IPS-NIHi7 (cell line): ENCODE data around the gene DNAH17.

Experiments
- DNase-seq: peaks from one replicate; pipeline ENCODE4 v3.0.0; 2012; ENCODE audit warnings: mixed read lengths; ENCODE audit errors: extremely low spot score

Gene DNAH17

DNA sequence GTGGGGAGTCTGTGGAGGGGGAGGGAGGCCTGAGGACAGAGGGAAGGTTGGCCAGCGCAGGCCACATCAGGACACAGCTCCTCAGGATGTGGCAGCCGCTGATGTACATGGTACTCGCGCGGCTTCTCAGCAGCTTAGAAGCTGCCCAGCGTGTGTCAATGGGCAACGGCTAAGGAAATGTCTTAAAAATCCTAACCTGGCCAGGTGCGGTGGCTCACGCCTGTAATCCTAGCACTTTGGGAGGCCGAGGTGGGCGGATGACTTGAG, 145.6 kb downstream of the DNAH17 start:
- no peak for DNase-seq

DNA sequence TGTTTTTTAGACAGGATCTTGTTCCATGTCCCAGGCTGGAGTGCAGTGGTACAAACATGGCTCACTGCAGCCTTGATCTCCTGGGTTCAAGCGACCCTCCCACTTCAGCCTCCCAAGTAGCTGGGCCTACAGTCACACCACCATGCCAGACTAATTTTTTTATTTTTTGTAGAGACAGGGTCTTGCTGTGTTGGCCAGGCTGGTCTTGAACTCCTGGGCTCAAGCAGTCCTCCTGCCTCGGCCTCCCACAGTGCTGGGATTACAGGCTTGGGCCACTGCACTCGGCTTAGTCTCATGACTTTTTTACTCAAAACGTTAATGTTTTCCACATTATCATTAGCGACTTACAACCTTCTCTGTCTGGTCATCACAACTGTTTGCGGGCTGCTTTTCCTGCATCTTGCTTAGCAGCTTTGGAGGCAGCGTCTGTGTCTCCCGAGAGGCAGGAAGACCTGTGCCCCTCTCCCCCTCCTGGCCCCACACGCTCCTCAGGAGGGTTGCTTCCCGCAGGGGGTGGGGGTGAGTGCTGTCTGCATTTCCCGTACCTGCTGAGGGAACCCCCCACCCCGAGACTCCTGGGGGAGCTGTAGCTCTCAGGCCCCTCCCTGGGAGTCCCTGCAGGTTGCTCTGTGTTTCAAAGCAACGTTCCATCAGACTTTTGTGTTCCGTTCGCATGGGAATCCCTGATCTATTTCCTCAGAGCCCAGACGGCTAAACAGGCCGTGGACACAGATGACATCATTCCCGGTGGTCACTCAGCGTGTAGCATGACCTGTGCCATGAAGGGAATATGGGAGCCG, 146.1 kb downstream of the DNAH17 start:
- DNase-seq: no peak

DNA sequence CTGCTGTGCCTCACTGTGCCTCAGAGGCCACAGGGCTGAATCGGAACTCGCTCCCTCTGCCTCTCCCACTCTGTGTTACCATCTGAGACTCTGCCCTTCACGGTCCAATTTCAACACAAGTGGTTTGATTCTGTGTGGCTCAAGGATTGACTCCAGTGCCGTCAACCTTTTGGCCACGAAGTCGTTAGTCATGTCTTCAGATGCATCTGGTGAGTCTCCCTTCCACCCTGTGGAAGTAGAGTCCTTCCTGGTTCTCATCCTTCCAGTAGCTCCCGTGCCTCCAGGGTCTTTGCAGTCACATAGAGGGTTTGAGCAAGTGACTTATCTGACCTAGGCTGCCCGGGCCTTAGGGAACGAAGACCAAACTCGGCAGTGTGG, 147.6 kb downstream of the DNAH17 start:
- DNase-seq: no peak

DNA sequence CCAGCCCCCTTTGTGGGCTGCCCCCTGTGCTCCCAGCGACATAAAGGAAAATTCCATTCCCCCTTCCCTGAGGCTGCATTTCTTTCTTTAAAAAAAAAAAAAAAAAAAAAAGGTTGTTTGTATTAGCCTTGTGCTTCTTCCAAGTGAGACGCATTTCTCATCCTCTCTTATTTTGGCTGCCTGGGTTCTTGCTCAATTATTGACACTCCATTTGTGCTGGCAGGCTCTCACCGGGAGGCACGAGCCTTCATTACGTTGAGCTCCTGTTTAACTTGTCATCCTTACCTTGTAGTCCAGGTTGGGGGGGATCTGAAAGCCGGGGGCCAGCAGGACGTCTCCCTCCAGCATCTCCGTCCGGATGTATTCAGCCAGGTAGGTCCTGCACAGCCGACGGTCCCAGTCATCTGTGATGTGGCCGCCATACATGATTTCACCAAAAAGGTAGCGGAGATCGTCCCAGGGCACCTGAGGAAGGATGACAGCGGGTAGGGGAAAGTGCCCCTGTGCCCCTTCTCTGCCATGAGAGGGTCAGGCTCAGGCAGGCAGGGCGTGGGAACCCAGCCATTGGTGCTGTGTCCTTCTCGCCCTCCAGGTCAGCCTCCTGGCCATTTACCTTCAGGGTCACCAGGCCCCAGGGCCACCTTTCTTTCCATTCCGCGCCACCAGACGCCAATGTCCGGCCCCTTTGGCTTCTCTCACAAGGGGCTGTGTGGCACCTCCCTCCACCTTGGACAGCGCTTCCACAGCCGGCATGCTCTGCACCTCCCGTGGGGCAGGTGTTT, 148.2 kb downstream of the DNAH17 start:
- DNase-seq: no peak

DNA sequence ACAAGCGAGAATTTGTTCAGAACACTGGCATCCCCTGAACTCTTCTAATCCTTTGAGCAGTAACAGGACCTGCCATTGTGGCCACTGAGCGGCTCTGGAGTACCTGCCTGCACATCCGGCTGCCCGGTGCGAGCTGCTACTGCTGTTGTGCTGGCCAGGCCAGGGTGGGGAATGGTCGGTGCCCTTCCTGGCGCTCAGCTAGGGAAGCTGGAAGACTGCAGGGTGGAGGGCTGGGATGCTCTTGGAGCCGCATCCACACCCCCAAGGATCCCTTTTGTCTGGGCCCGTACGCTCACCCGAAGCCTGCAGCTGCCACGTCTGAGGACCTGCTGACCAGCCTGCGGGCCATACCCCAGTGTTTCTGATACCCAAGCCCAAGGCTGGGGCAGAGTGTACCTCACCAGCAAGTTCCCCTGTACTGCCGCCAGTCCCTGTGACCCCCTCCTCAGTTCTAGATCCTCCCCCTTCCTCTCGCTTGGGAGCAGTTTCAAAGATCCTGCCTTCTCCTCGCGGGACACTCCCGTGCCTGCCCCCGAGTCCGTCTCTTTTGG, 149.1 kb downstream of the DNAH17 start:
- no peak for DNase-seq

DNA sequence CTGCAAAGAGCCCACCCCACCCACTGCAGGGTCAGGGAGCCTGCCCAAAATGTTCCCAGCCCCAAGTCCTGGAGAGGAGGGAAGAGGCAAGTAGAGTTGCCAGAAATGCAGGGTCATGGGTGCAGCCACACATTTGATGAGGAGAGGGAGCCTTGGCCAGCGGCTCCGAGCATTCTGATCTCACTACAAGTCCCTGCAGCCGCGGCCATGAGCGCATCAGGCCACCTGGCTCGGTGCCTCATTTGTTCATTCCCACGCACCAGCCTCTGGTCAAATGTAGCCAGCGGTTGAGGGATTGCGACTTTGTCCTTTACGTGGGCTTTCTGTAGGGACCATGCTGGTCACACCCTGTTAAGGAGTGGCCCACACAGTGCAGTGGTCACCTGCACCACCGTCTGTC, 150.1 kb downstream of the DNAH17 start:
- no peak for DNase-seq

DNA sequence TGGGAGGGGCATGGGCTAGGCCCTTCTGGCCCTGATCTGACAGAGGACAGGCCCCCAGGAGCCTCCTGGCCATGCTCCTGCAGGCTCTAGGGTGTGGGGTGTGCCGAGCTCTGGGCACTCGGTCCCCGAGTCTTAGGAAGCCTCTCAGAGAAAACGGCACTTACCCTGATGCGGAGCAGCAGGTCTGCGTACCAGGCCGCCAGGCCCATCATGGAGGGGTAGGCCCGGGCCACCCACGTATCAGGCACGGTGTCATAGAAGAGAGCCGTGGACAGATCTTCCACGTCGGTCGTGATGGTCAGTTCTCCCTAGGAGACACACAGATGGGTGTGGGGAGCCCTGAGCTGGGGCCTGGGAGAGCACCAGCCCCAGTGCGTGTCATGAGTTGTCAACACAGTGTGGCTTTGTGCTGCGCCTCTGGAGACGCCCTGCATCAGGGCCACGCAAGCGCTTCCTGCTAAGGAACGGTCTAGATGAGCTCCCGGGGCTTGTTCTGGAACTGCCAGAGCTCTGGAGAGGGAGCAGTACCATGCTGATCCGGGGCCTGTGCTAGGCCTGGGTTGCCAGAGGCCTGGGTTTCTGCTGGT, 150.8 kb downstream of the DNAH17 start:
- no peak for DNase-seq

DNA sequence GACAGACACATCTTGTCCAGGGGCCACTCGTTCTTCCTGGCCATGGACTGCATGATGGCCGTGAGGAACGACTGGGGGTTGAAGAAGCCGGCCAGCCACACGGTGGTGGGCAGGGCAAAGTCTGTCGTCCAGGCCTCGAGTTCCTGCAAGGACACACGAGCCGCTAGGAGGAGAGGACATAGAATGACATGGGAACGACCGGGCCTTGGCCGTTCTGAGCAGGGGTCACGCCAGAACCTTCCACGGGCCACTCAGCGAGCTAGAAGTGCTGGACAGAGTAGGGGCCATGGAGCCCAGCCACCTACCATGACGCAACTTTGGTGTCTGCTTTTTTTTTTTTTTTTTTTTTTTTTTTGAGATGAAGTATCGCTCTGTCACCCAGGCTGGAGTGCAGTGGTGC, 151.8 kb downstream of the DNAH17 start:
- no peak for DNase-seq

DNA sequence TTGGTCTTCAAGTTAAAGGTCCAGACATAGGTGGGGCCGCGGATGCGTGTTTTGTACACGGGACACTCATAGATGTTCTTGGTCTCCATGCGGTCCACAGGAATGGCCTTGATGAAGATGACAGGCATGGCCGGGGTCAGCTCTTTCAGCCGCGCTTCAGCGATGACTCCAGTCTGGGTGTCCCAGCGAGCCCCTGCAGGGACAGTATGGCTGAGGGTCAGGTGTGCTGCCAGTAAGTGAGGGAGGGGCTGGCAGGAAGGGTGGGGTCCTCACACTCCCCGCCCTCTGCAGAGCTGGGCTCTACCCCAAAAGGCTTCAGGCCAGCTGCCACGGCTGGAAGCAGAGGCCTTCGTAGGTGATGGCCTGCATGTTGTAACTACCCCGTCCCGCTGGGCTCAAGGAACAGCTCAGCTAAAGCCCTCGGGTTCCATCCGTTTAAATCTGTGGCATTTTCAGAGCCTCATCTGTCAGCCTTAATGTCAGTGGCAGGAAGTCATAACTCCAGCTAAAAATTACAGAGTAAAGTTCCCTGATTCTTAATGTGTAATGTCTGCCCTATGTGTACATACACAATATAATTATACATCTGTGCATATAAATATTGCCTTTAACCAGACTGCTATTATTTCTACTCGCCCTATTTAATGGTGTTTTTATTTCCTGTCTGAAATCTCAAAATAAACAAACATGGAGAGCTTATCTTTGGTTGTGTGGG, 153.1 kb downstream of the DNAH17 start:
- no peak for DNase-seq

DNA sequence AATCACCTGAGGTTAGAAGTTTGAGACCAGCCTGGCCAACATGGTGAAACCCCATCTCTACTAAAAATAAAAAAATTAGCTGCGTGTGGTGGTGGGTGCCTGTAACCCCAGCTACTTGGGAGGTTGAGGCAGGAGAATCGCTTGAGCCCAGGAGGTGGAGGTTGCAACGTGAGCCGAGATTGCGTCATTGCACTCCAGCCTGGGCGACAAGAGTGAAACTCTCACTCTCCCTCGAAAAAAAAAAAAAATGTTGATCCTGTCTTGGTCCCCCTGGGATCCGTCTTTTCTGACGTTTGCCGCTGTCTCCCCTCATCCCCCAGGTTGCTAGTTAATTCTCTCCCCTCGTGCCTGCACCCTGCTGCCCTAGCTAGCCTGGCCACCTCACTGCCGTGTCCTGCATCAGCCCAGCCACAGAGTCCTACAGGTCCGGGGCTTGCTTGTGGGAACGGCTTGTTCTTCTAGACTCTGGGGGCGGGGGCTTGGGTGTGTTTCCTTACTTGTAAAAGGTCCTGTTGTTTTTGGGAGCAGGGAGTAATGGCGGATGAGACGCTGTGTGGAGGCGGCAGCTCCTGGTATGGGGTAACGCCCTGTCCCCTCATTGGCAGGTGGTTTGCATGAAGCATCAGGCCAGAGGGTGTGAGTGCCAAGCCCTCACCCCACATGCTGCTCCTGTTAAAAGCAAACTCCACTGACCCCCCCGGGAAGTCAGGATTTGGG, 154.2 kb downstream of the DNAH17 start:
- DNase-seq: no peak

DNA sequence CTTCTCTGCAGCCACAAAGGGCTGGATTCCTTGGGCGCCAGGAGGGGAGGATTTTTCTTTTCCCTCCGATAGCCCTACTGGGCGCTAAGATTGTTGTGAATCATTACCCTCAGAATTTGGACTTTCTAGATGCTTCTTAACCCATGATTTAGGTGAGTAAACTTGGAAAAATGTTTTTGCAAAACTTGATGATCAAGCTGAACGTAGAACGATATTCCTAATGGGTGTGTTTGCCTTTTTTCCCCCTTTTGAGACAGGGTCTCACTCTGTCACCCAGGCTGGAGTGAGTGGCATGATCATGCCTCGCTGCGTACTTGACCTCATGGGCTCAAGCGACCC, 155.0 kb downstream of the DNAH17 start:
- no peak for DNase-seq

DNA sequence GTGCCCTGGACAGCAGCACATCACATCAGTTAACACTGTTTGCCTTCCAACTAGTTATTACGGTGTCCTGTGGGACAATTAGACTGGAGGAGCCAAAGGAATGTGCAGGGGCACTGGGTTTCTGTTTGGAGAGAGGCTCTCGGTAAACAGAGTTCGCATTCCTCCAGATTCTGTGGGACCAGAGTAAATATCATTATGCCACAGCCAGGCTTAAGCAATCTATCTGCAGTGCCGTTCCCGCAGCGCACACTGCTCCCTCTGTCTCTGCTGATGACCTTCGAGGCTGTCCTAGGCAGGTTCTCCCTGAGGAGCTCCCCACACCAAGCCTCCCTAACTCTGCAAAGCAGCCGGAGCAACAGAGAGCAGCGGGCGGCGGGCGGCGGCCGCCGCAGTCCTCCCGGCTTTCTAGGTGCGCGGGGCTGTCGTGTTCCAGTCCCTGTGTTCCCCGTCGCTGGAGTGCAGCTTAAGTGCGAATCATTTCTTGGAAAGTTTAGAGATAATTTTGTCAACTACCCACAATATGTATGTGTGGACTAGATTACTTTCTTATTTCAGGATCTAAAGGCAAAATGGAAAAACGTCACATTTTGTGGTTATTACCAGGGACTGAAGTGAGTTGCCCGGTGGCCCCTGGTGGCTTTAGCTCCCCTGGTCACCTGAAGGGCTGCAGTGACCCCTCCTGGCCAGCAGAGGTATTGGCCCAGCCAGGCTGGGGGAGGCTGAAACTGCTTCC, 155.5 kb downstream of the DNAH17 start:
- DNase-seq: peak; percentile 94

DNA sequence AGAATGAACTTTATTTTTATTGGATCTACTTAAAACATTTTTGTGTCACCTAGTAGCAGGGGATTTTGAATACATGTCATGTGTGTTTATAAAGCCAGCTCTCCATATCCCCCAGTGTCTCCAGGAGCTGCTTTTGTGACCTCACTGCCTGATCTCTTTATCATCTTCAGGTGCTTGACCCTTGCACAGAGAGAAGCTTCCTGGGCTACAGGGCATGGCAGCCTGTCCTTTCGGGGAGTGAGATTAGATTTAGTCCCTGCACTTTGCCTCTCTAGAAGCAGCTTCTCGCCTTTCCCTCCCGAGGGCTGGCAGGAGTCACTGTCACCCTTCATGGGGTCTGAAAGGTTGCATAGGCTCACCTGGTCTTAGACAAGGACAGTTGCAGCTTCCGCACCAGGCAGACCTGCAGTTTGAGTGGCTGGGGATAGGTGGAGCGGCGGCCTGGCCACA, 156.1 kb downstream of the DNAH17 start:
- no peak for DNase-seq

DNA sequence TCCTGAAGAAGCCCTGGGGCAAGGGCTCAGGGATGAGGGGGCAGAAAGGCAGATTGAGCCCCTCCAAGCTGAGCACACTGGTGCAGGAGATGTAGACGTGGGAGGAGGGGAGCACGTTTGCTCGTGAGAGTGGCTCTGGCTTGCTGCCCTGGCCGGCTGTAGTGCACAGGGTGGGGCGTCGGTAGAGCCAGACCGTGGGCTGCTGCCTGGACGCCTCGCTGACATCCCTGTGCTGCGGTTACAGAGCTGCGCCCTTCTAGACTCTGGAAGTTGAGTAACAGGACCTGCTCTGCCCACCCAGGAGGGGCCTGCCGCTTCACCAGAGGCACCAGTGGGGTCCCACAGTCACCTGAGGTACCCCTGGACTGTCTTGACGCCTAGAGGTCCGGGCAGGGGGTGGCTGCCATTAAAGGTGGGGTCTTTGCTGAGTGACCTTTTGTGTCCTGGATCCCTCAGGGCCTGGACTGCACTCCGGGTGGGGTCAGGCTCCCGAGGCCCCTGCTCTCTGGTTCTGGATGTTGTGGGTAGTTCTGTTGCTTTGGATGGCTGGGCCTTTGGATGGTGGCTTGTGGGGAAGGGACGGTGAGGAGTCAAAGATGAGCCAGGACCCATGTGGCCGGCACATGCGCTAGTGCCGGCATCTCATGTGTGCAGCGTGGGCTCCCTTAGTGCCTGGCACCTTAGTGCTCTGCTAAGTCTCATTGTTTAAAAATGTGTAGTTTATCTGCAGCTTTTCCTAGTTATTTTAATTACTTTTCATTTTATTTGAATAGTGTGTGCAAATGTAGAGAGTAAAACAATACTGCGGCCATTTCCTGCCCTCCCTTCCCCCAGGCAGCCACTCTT, 157.0 kb downstream of the DNAH17 start:
- no peak for DNase-seq

DNA sequence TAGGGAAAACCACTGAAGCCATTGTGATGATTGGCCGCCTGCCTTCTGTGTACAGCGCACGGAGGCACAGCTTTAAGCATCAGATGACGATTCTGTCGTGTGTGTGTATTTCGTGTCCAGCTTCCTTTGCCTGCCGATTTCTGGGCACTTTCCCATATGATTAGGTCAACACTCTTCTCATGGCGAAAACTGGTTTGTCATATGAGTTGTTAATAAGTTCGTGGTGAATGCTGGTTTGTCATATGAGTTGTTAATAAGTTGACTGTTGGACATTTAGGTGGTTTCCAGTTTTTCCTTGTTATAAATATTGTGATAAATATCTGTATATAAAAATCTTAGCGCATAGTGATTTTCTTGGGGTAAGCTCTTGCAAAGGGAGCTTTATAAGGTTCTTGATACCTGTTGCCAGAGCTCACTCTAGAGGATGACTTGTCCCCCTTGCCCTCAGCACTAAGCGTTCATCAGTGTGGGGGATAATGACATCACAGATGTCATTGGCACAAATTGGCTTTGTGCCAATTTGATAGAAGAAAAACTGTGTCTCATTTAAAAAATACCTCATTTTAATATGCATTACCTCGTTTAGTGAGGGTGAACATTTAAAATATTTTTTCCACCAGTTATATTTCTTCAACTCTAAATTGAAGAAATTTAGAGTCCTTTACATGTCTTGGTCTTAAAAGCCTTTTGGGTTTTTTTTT, 158.7 kb downstream of the DNAH17 start:
- no peak for DNase-seq

DNA sequence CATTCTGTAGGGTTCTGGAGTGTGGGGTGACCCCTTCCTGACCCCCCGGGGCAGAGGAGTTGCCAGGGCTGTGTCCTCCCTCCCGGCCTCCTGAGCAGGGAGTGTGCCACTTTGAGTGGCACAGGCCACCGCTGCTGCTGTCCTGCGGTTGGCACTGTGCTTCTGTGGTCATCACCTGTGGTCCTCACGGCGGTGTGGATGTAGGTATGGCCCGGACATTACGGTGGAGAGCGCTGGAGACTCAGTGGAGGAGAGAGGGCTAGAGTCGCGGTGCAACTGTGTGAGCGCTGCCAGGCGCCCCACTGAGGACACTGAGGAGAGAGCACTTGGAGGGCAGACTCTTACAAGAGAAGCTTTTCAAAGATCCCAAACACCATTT, 159.7 kb downstream of the DNAH17 start:
- DNase-seq: no peak

DNA sequence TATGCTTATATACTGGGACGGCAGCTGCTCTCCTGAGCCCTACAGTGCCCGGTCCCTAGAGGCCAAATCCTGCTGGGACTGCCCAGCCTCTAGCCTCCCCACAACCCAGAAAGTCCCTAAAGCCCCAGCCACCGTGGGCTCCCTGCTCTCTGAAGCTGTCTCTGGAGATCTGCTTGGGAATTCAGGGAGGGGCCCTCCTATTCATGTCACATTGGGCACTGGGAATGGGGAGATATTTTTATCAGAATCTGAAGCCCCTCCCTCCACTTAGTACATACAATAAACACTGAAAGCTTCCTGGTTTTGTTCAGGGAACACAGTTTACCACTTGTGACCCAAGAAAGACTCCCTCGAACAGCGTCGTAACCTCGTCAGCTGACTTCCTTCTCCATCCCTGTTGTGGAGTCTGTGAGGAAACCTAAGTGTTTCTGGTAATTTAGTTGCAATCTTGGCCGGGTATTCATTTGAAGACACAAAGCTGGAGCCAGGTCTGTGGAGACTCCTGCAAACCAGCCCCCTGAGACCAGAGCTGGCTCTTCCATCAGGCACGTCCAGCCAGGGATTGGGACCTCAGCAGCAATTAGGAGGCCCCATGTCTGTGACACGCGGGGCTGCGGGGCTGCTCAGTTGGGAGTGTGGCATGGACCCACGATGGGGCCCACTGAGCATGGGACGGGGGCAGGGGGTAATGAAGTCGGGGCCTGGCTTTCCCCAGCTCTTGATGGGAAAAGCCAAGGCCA, 160.2 kb downstream of the DNAH17 start:
- DNase-seq: no peak

DNA sequence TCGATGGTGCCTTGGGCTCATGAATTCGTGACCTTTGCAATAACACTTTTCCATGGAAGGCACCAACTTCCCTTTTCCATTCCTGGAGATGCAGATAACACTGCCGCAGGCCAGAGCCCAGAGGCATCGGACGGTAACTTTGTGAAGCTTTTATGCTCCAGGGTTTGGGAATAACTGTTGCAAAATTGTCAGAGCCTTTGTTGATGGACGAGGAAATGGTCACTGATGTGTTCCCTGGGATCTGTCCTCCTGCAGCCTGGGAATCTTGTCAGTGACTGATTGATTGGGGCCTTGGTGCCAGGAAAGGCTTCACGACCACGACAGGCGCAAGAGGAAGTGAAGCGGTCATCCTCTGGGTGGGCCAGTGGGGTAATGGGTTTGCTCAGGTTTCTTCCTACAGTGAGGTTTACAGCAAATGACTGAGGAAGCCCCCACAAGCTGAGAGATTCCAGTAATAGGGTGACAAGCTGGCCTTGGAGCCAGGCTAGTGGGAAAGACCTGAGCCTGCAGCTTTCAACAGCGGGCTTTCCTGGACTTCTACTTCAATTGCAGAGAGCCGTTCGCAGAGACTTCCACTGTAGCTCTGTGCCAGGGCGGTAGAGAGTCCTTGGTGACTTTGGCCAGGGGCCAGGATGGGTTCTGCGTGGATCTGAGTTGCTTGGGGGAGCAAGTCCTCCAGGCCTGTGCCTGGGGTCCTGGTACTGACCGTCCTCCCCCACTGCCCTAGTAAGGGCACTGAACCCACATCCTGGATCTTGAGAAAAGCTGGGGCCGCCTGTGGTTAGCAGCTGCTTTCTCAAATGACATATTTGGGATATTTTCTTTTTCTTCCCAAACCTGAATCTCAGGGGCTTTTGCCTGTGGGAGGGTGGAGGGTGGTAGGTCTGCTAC, 161.1 kb downstream of the DNAH17 start:
- DNase-seq: no peak
